Mucosa of gallbladder (tissue), 1 donor: Measurements from ENCODE around the gene GPR139. TPM values are rescaled to one million over a fixed set of nuclear protein-coding genes. Genes with fewer than 3 reads are reported as not detected.

ENCODE experiments used
- total RNA-seq: library from RNA; stranded (reverse); gene quantifications from one replicate; pipeline ENCODE4 v1.2.1, GENCODE V29; 2021
- donor health status: DM: no; HTN: no; CAD: no.

Gene GPR139
- total RNA-seq, 1 donor from 2014 or later: not detected

Other genes starting within 250 kb of the GPR139 start
- 32.5 TPM for gene GPRC5B, start 189.0 kb downstream of the GPR139 start, total RNA-seq